Measurements from ENCODE around the gene IL12RB2.
"Not testable (repeated sequence)": the region's sequence is repeated elsewhere in the genome, so short reads cannot be mapped to it uniquely, and the experiment has no call there.

The IL12RB2 gene

GRCh38 chr1:67441183-67441582 is 133.5 kb downstream of the IL12RB2 start (continued):
- peak; percentile 54; the same call in 1 of the 2 replicates for TF ChIP-seq ZBTB44 (tag by site-specific recombination; IDR thresholded peaks at IDR 0.05)
- peak; percentile 79 for TF ChIP-seq ZNF660 (tag by site-specific recombination; IDR thresholded peaks at IDR 0.05)
- TF ChIP-seq ZNF138 (tag by site-specific recombination; IDR thresholded peaks at IDR 0.05; ENCODE audit: borderline replicate concordance) = no peak
- no peak for TF ChIP-seq GLIS2 (tag by site-specific recombination; IDR thresholded peaks at IDR 0.05)
- peak; percentile 83 for TF ChIP-seq ZBTB48 (tag by site-specific recombination; IDR thresholded peaks at IDR 0.05)
- TF ChIP-seq PRDM1 (tag by site-specific recombination; IDR thresholded peaks at IDR 0.05) = peak; percentile 97
- no peak; the same call in 1 of the 2 replicates for TF ChIP-seq ZNF518A (tag by site-specific recombination; conservative IDR thresholded peaks at IDR 0.05; ENCODE audit: low read depth)
- TF ChIP-seq ZBTB6 (tag by site-specific recombination; IDR thresholded peaks at IDR 0.05) = no peak
- TF ChIP-seq ZNF561 (tag by site-specific recombination; IDR thresholded peaks at IDR 0.05; ENCODE audit: borderline replicate concordance) = peak; percentile 65; the same call in 1 of the 2 replicates

GRCh38 chr1:67441739-67442281 is 134.1 kb downstream of the IL12RB2 start:
- Histone ChIP-seq H3K4me1 (ENCODE audit: control insufficient read depth, insufficient read depth, low read length) (peaks cover 12% of the 10 kb centered on the region), H3K4me3 (ENCODE audit: low read depth, low read length) (no peak overlapping the region), H3K9me3 (ENCODE audit: control insufficient read depth, insufficient read depth, low read depth, low read length) (no peaks in the 10 kb centered on the region), H3K36me3 (ENCODE audit: control insufficient read depth in 2 of 2, insufficient read depth in 1 of 2, low read length in 2 of 2) (no peaks in the 10 kb centered on the region), H3K27ac (ENCODE audit: extremely low read depth, low read depth, low read length) (0 out of 2 replicates have a peak overlapping the region, but pooled peaks have one; percentile 18)
- no peak for TF ChIP-seq ZNF621 (tag by site-specific recombination; IDR thresholded peaks at IDR 0.05)
- no peak for TF ChIP-seq TCF7L2 (IDR thresholded peaks at IDR 0.05; ENCODE audit: borderline replicate concordance, low read depth, low read length)
- no peak for TF ChIP-seq MEIS1 (CRISPR knock-in tag; IDR thresholded peaks at IDR 0.05; ENCODE audit: borderline replicate concordance)
- TF ChIP-seq PRDM1 (tag by site-specific recombination; IDR thresholded peaks at IDR 0.05) = no peak
- no peak for TF ChIP-seq ZFP69B (tag by site-specific recombination; IDR thresholded peaks at IDR 0.05)
- no peak for TF ChIP-seq ZNF341 (tag by site-specific recombination; IDR thresholded peaks at IDR 0.05; ENCODE audit: low read depth)
- TF ChIP-seq ZIC2 (tag by site-specific recombination; IDR thresholded peaks at IDR 0.05) = no peak
- no peak for TF ChIP-seq ELK4 (IDR thresholded peaks at IDR 0.05; ENCODE audit: borderline replicate concordance, low read depth, low read length)
- POLR2A ChIA-PET = interaction anchor here (2.0 kb wide), 1 partner anchor 11 kb away, joined by 11 read pairs; the partner anchor contains the start of gene SERBP1
- CTCF ChIA-PET = interaction anchor here (0.8 to 2.0 kb wide), 2 partner anchors 10 to 13 kb away, joined by 3 to 9 read pairs; no protein-coding TSS in a partner anchor

- CTCF ChIA-PET = interaction anchor here (1.1 kb wide), 1 partner anchor 51 kb away, joined by 3 read pairs; no protein-coding TSS in a partner anchor
- POLR2A ChIA-PET; H3K9me3 ChIP-seq (ENCODE audit: control insufficient read depth, insufficient read depth, low read depth, low read length); H3K36me3 ChIP-seq (ENCODE audit: control insufficient read depth in 2 of 2, insufficient read depth in 1 of 2, low read length in 2 of 2); H3K4me1 ChIP-seq (ENCODE audit: control insufficient read depth, insufficient read depth, low read length); H3K4me3 ChIP-seq (ENCODE audit: low read depth, low read length); H3K27ac ChIP-seq (ENCODE audit: extremely low read depth, low read depth, low read length): not testable (repeated sequence)
These were observed 138.3 kb downstream of the IL12RB2 start for GRCh38 chr1:67446014-67446413.

All from HEK293 (cell line).